Upper lobe of left lung (tissue), 6 donors: ENCODE data around the gene MTHFD1L. TPM values are rescaled to one million over a fixed set of nuclear protein-coding genes. Genes with fewer than 3 reads are reported as not detected.

Experiments used
- ATAC-seq, 2 donors: fragments of 200-7000 bp; cut with Tn5 transposase; one replicate each; pipeline ENCODE4 v1.9.1; 2022; ENCODE audit warnings: mild to moderate bottlenecking in 2 of 2, moderate library complexity in 2 of 2; ENCODE audit not compliant: low FRiP score in 2 of 2
- DNase-seq, 2 donors: peaks; one replicate each; pipeline ENCODE4 v3.0.0-alpha.2; 2019 to 2020
- H3K27ac ChIP-seq, 4 donors: fragments of 200-600 bp; sonication (generic); one replicate each; pipeline ENCODE4 v1.5.1; 2016 to 2019
- H3K27me3 ChIP-seq, 4 donors: fragments of 200-600 bp; sonication (generic); one replicate each; pipeline ENCODE4 v1.5.1; 2017 to 2019
- H3K36me3 ChIP-seq, 4 donors: fragments of 200-600 bp; sonication (generic); one replicate each; pipeline ENCODE4 v1.5.1; 2016 to 2019
- H3K4me1 ChIP-seq, 4 donors: fragments of 200-600 bp; sonication (generic); one replicate each; pipeline ENCODE4 v1.5.1; 2018 to 2019
- H3K4me3 ChIP-seq, 4 donors: fragments of 200-600 bp; sonication (generic); one replicate each; pipeline ENCODE4 v1.5.1; 2017 to 2019; ENCODE audit warnings: mild to moderate bottlenecking in 2 of 4, moderate library complexity in 1 of 4
- H3K9me3 ChIP-seq, 4 donors: fragments of 200-600 bp; sonication (generic); one replicate each; pipeline ENCODE4 v1.5.1; 2018 to 2019
- EP300 ChIP-seq, 4 donors: sonication (generic); formaldehyde crosslinking; IDR thresholded peaks; one replicate each; pipeline ENCODE4 v1.5.1; 2017; ENCODE audit warnings: antibody characterized with exemption in 4 of 4, control low read depth in 2 of 4
- POLR2A ChIP-seq, 4 donors: fragments of 450-650 bp; IDR thresholded peaks; one replicate each; pipeline ENCODE4 v1.5.1; 2016 to 2017; ENCODE audit warnings: antibody characterized with exemption in 4 of 4, mild to moderate bottlenecking in 2 of 4
- POLR2AphosphoS5 ChIP-seq, 2 donors: sonication (generic); formaldehyde crosslinking; IDR thresholded peaks; one replicate each; pipeline ENCODE4 v1.5.1; 2017; ENCODE audit warnings: antibody characterized with exemption in 2 of 2
- WGBS, 2 donors: methylation state at CpG; one replicate each; pipeline ENCODE4 v1.1.5; 2017 to 2018; 5-methylcytosine and 5-hydroxymethylcytosine counted together
- total RNA-seq, 6 donors: library from RNA; depleted of rRNA in 4 of 6; stranded (reverse); fragments of >200 nt in 4 of 6; gene quantifications; one replicate each; pipeline versions ENCODE4 v1.1.0 to v1.2.1, GENCODE V29; 2016 to 2021
- TF ChIP-seq, protein P1 (sequence below), 6 experiments: fragments of 450-650 bp in 4 of 6; fragments of 200-600 bp in 2 of 6; sonication (generic) in 2 of 6; IDR thresholded peaks; one replicate each; pipeline ENCODE4 v1.5.1; 2016 to 2019; ENCODE audit warnings: antibody characterized with exemption in 6 of 6
- donor health status: DM: no; HTN: no; CAD: no; lungs with moderate emphysema.
- donor health status: DM: no; HTN: yes; CAD: no; lungs with severe emphysema.

MTHFD1L gene
- total RNA-seq, 6 donors from 2014 or later: 11.8 to 32.3 (median 19.4) TPM

DNA sequence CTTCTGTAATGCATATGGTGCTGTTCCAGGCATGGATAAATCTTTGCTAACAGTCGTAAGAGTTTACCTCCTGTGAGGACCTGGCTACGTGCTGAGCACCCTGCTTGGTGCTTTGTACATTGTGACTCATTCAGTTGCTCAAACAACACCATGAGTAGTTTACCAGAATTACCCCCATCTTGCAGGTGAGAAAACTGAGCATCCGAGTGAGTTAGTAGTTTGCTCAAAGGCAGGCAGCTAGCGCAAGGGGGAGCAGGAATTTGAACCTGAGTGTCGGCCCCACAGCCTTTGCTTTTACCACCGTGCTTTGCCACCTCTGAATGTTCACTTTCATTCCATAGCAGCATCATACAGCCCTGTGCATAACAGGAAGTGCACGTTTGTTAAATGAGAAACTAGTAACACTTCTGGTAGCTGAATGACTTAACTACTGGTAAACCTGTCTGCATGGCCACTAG is 121.9 kb downstream of the MTHFD1L start:
- H3K9me3 ChIP-seq: no peaks in the 10 kb centered on the region
- no peak overlapping the region for H3K27ac ChIP-seq
- no peak for ATAC-seq
- H3K4me1 ChIP-seq: no peaks in the 10 kb centered on the region
- no peak for DNase-seq
- WGBS, 2 donors: 71 to 73% methylated on average over 7 of the region's 7 CpGs
- no peaks in the 10 kb centered on the region for H3K27me3 ChIP-seq
- no peaks in the 10 kb centered on the region for H3K36me3 ChIP-seq
- TF ChIP-seq, protein P1, sequence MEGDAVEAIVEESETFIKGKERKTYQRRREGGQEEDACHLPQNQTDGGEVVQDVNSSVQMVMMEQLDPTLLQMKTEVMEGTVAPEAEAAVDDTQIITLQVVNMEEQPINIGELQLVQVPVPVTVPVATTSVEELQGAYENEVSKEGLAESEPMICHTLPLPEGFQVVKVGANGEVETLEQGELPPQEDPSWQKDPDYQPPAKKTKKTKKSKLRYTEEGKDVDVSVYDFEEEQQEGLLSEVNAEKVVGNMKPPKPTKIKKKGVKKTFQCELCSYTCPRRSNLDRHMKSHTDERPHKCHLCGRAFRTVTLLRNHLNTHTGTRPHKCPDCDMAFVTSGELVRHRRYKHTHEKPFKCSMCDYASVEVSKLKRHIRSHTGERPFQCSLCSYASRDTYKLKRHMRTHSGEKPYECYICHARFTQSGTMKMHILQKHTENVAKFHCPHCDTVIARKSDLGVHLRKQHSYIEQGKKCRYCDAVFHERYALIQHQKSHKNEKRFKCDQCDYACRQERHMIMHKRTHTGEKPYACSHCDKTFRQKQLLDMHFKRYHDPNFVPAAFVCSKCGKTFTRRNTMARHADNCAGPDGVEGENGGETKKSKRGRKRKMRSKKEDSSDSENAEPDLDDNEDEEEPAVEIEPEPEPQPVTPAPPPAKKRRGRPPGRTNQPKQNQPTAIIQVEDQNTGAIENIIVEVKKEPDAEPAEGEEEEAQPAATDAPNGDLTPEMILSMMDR (IDR thresholded peaks at IDR 0.05): no peak
- TF ChIP-seq POLR2AphosphoS5 (IDR thresholded peaks at IDR 0.05) (no peak), EP300 (IDR thresholded peaks at IDR 0.05) (no peak), POLR2A (IDR thresholded peaks at IDR 0.05) (no peak)
- H3K4me3 ChIP-seq: no peak overlapping the region

DNA sequence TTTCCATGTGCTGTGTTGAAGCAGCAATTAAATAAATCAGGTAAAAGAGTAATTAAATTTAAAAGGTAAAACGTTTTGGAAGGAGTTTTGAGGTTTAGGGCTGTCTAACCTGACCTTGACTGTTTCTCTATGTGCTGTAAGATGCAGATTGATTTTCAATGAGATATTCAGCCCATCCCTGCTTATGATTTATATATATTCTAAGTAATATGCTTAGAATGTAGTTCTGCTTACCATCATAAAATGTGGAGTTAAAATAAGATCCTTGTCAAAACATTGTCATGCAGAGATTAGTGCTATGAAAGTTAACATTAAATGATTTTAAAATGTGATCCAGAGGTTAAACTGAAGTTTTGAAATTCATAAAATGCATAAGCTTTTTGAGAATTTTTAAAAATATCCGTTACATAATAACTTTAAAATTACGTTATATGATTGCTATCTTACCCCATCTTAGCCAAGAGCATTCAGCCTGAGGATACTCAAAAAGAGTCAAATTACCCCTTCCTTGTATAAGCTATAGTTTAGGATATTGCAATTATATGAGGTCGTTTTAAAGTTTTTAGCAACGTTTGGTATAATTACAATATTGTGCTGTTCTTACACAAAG is 122.5 kb downstream of the MTHFD1L start:
- H3K4me3 ChIP-seq: no peak overlapping the region
- H3K36me3 ChIP-seq: no peaks in the 10 kb centered on the region
- DNase-seq (no peak), ATAC-seq (no peak)
- WGBS, 2 donors: 76 to 79% methylated on average over 5 of the region's 5 CpGs
- no peaks in the 10 kb centered on the region for H3K9me3 ChIP-seq
- TF ChIP-seq EP300 (IDR thresholded peaks at IDR 0.05) (no peak), POLR2AphosphoS5 (IDR thresholded peaks at IDR 0.05) (no peak), POLR2A (IDR thresholded peaks at IDR 0.05) (no peak)
- TF ChIP-seq, protein P1 (IDR thresholded peaks at IDR 0.05): no peak
- no peak overlapping the region for H3K27ac ChIP-seq
- H3K4me1 ChIP-seq: no peaks in the 10 kb centered on the region
- no peaks in the 10 kb centered on the region for H3K27me3 ChIP-seq

DNA sequence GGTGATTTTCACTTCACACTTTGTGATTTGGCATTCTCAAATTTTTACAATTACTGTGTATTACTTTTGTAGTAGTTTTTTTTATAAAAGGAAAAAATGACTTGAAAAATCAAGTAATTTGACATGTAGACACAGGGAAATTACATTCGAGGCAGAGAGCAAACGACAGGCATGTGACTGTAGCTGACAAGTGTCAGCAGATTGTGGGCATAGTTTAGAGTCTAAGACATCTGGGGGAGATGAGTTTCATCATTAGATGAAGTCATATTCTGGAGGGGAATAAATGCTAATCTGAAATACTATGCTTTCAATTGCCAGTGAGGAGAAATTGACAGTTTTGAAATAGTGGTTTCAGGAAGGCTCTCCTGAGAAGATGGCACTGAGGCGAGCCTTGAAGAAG is 126.0 kb downstream of the MTHFD1L start:
- Histone ChIP-seq H3K27ac (no peak overlapping the region), H3K36me3 (no peaks in the 10 kb centered on the region), H3K4me3 (no peak overlapping the region), H3K27me3 (no peaks in the 10 kb centered on the region), H3K9me3 (no peaks in the 10 kb centered on the region), H3K4me1 (no peaks in the 10 kb centered on the region)
- WGBS, 2 donors: 82 to 87% methylated on average over 3 of the region's 3 CpGs
- ATAC-seq (no peak), DNase-seq (no peak)
- TF ChIP-seq POLR2AphosphoS5 (IDR thresholded peaks at IDR 0.05) (no peak), EP300 (IDR thresholded peaks at IDR 0.05) (peak in 1 of 4 donors; percentile 8)

DNA sequence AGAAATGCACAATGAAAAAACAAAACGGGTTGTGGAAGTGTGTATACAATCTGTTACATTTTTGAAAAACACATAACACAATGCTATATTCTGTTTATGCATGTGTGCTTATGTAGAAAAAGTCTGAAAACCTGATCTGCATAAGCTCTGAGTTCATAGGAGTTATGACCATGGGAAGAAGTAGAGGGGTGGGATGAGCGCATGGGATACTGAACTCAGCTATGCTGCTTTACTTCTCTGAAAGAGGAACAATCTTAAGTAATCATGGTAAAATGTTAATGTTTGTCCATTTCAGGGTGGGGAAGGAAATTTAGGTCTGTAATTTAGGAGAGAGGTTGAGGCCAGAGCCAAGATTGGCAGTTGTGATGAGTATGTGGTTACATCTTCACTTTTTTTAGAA is 126.8 kb downstream of the MTHFD1L start:
- no peaks in the 10 kb centered on the region for H3K4me1 ChIP-seq
- H3K9me3 ChIP-seq: no peaks in the 10 kb centered on the region
- WGBS, 2 donors: 82 to 92% methylated on average over 2 of the region's 2 CpGs
- TF ChIP-seq EP300 (IDR thresholded peaks at IDR 0.05): no peak
- TF ChIP-seq POLR2AphosphoS5 (IDR thresholded peaks at IDR 0.05): no peak
- TF ChIP-seq, protein P1 (IDR thresholded peaks at IDR 0.05): no peak
- no peak for TF ChIP-seq POLR2A (IDR thresholded peaks at IDR 0.05)
- H3K4me3 ChIP-seq: no peak overlapping the region
- H3K27me3 ChIP-seq: no peaks in the 10 kb centered on the region
- H3K36me3 ChIP-seq: no peaks in the 10 kb centered on the region
- H3K27ac ChIP-seq: no peak overlapping the region
- no peak for ATAC-seq
- no peak for DNase-seq

DNA sequence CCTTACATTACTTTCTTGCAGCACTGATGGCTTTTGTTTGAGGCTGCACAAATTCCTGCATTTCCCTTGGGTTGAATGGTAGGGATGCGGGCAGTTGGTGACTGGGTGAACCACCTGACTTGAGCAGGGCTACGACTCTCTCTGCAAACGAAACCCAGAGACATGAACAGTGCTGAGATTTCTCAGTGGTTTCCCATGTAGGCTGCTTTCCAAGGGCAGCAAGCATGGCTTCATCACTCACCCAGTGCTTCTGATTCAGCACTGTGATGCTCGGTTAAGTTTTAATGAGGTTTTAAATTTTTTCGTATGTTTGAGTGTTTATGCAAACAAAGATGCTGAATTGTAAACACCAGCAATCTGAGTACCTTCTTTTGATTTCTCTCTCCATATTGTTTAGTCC is 127.2 kb downstream of the MTHFD1L start:
- Histone ChIP-seq H3K9me3 (no peaks in the 10 kb centered on the region), H3K36me3 (no peaks in the 10 kb centered on the region), H3K27ac (no peak overlapping the region), H3K4me1 (no peaks in the 10 kb centered on the region), H3K4me3 (no peak overlapping the region), H3K27me3 (no peaks in the 10 kb centered on the region)
- no peak for DNase-seq
- WGBS, 2 donors: 71 to 82% methylated on average over 5 of the region's 5 CpGs
- TF ChIP-seq, protein P1 (IDR thresholded peaks at IDR 0.05): no peak
- TF ChIP-seq POLR2AphosphoS5 (IDR thresholded peaks at IDR 0.05): no peak
- TF ChIP-seq POLR2A (IDR thresholded peaks at IDR 0.05): no peak
- TF ChIP-seq EP300 (IDR thresholded peaks at IDR 0.05): no peak
- ATAC-seq: no peak
